ENCODE results near the gene RNF220. TPM values are rescaled to one million over a fixed set of nuclear protein-coding genes. Genes with fewer than 3 reads are reported as not detected.

The RNF220 gene
- total RNA-seq, 1 donor from 2014 or later, result 102 TPM

GRCh38 chr1:44543064-44543744 is 138.1 kb downstream of the RNF220 start:
- intact Hi-C loops (cut with micrococcal nuclease), result no loop called here
- no peaks in the 10 kb centered on the region for H3K36me3 Mint-ChIP-seq (ENCODE audit: low read depth)
- H3K4me3 Mint-ChIP-seq, result no peak overlapping the region
- no peaks in the 10 kb centered on the region for H3K9me3 Mint-ChIP-seq
- H3K27me3 Mint-ChIP-seq, result peaks cover 15% of the 10 kb centered on the region
- H3K27ac Mint-ChIP-seq, result no peak overlapping the region
- DNase-seq, result no peak
- H3K4me1 Mint-ChIP-seq, result no peaks in the 10 kb centered on the region

GRCh38 chr1:44543786-44544185 is 138.7 kb downstream of the RNF220 start:
- no peaks in the 10 kb centered on the region for H3K4me1 Mint-ChIP-seq
- H3K4me3 Mint-ChIP-seq, result no peak overlapping the region
- intact Hi-C loops (cut with micrococcal nuclease), result no loop called here
- DNase-seq, result no peak
- H3K9me3 Mint-ChIP-seq, result no peaks in the 10 kb centered on the region
- no peaks in the 10 kb centered on the region for H3K36me3 Mint-ChIP-seq (ENCODE audit: low read depth)
- H3K27me3 Mint-ChIP-seq, result peaks cover 16% of the 10 kb centered on the region
- H3K27ac Mint-ChIP-seq, result no peak overlapping the region

GRCh38 chr1:44544960-44545359 is 139.9 kb downstream of the RNF220 start:
- Mint-ChIP-seq H3K9me3 (no peaks in the 10 kb centered on the region), H3K27ac (no peak overlapping the region), H3K4me3 (no peak overlapping the region), H3K4me1 (no peaks in the 10 kb centered on the region), H3K27me3 (peaks cover 9% of the 10 kb centered on the region), H3K36me3 (ENCODE audit: low read depth) (no peaks in the 10 kb centered on the region)
- no peak for DNase-seq
- intact Hi-C loops (cut with micrococcal nuclease), result no loop called here

GRCh38 chr1:44545961-44546360 is 140.9 kb downstream of the RNF220 start:
- intact Hi-C loops (cut with micrococcal nuclease), result no loop called here
- H3K27ac Mint-ChIP-seq, result no peak overlapping the region
- no peak for DNase-seq
- H3K27me3 Mint-ChIP-seq, result peaks cover 9% of the 10 kb centered on the region
- H3K4me1 Mint-ChIP-seq, result no peaks in the 10 kb centered on the region
- no peaks in the 10 kb centered on the region for H3K36me3 Mint-ChIP-seq (ENCODE audit: low read depth)
- H3K4me3 Mint-ChIP-seq, result no peak overlapping the region
- H3K9me3 Mint-ChIP-seq, result no peaks in the 10 kb centered on the region

GRCh38 chr1:44546403-44547053 is 141.5 kb downstream of the RNF220 start:
- Mint-ChIP-seq H3K27me3 (peaks cover 9% of the 10 kb centered on the region), H3K4me1 (no peaks in the 10 kb centered on the region), H3K4me3 (no peak overlapping the region), H3K9me3 (no peaks in the 10 kb centered on the region), H3K36me3 (ENCODE audit: low read depth) (no peaks in the 10 kb centered on the region), H3K27ac (no peak overlapping the region)
- intact Hi-C loops (cut with micrococcal nuclease), result no loop called here
- DNase-seq, result no peak

- DNase-seq, result no peak
- no peaks in the 10 kb centered on the region for H3K4me1 Mint-ChIP-seq
- H3K27me3 Mint-ChIP-seq, result peaks cover 9% of the 10 kb centered on the region
- no peaks in the 10 kb centered on the region for H3K9me3 Mint-ChIP-seq
- H3K4me3 Mint-ChIP-seq, result no peak overlapping the region
- intact Hi-C loops (cut with micrococcal nuclease), result no loop called here
- no peaks in the 10 kb centered on the region for H3K36me3 Mint-ChIP-seq (ENCODE audit: low read depth)
- no peak overlapping the region for H3K27ac Mint-ChIP-seq
Measured at GRCh38 chr1:44547361-44547760, 142.3 kb downstream of the RNF220 start.

- Mint-ChIP-seq H3K27me3 (peaks cover 10% of the 10 kb centered on the region), H3K27ac (no peak overlapping the region), H3K9me3 (no peaks in the 10 kb centered on the region), H3K4me1 (no peaks in the 10 kb centered on the region), H3K36me3 (ENCODE audit: low read depth) (no peaks in the 10 kb centered on the region), H3K4me3 (no peak overlapping the region)
- DNase-seq, result no peak
- intact Hi-C loops (cut with micrococcal nuclease), result no loop called here
Measured at GRCh38 chr1:44547837-44548236, 142.8 kb downstream of the RNF220 start.

GRCh38 chr1:44549510-44549909 is 144.5 kb downstream of the RNF220 start:
- no peaks in the 10 kb centered on the region for H3K36me3 Mint-ChIP-seq (ENCODE audit: low read depth)
- no peak overlapping the region for H3K27ac Mint-ChIP-seq
- H3K4me3 Mint-ChIP-seq, result no peak overlapping the region
- H3K4me1 Mint-ChIP-seq, result no peaks in the 10 kb centered on the region
- intact Hi-C loops (cut with micrococcal nuclease), result no loop called here
- no peaks in the 10 kb centered on the region for H3K9me3 Mint-ChIP-seq
- peaks cover 10% of the 10 kb centered on the region for H3K27me3 Mint-ChIP-seq
- no peak for DNase-seq

GRCh38 chr1:44553127-44553758 is 148.2 kb downstream of the RNF220 start:
- H3K9me3 Mint-ChIP-seq, result no peaks in the 10 kb centered on the region
- intact Hi-C loops (cut with micrococcal nuclease), result no loop called here
- H3K27me3 Mint-ChIP-seq, result peaks cover 4% of the 10 kb centered on the region
- H3K36me3 Mint-ChIP-seq (ENCODE audit: low read depth), result no peaks in the 10 kb centered on the region
- H3K27ac Mint-ChIP-seq, result no peak overlapping the region
- H3K4me1 Mint-ChIP-seq, result no peaks in the 10 kb centered on the region
- no peak overlapping the region for H3K4me3 Mint-ChIP-seq
- DNase-seq, result no peak

- Mint-ChIP-seq H3K4me3 (no peak overlapping the region), H3K36me3 (ENCODE audit: low read depth) (no peaks in the 10 kb centered on the region), H3K9me3 (no peaks in the 10 kb centered on the region), H3K27me3 (peaks cover 3% of the 10 kb centered on the region), H3K27ac (no peak overlapping the region), H3K4me1 (no peaks in the 10 kb centered on the region)
- no peak for DNase-seq
- intact Hi-C loops (cut with micrococcal nuclease), result no loop called here
Measured at GRCh38 chr1:44553771-44554170, 148.7 kb downstream of the RNF220 start.

- intact Hi-C loops (cut with micrococcal nuclease), result no loop called here
- no peaks in the 10 kb centered on the region for H3K9me3 Mint-ChIP-seq
- H3K4me1 Mint-ChIP-seq, result no peaks in the 10 kb centered on the region
- DNase-seq, result no peak
- H3K36me3 Mint-ChIP-seq (ENCODE audit: low read depth), result no peaks in the 10 kb centered on the region
- no peak overlapping the region for H3K27ac Mint-ChIP-seq
- H3K4me3 Mint-ChIP-seq, result no peak overlapping the region
- peaks cover 3% of the 10 kb centered on the region for H3K27me3 Mint-ChIP-seq
Measured at GRCh38 chr1:44554706-44555105, 149.7 kb downstream of the RNF220 start.

GRCh38 chr1:44557778-44558177 is 152.7 kb downstream of the RNF220 start:
- peaks cover 2% of the 10 kb centered on the region for H3K27me3 Mint-ChIP-seq
- H3K36me3 Mint-ChIP-seq (ENCODE audit: low read depth), result no peaks in the 10 kb centered on the region
- intact Hi-C loops (cut with micrococcal nuclease), result no loop called here
- no peak overlapping the region for H3K4me3 Mint-ChIP-seq
- no peaks in the 10 kb centered on the region for H3K9me3 Mint-ChIP-seq
- no peak overlapping the region for H3K27ac Mint-ChIP-seq
- DNase-seq, result no peak
- no peaks in the 10 kb centered on the region for H3K4me1 Mint-ChIP-seq

GRCh38 chr1:44558883-44559282 is 153.8 kb downstream of the RNF220 start:
- Mint-ChIP-seq H3K36me3 (ENCODE audit: low read depth) (no peaks in the 10 kb centered on the region), H3K27me3 (peaks cover 2% of the 10 kb centered on the region), H3K9me3 (no peaks in the 10 kb centered on the region), H3K4me3 (no peak overlapping the region), H3K4me1 (no peaks in the 10 kb centered on the region), H3K27ac (no peak overlapping the region)
- no peak for DNase-seq
- intact Hi-C loops (cut with micrococcal nuclease), result no loop called here

- intact Hi-C loops (cut with micrococcal nuclease), result no loop called here
- Mint-ChIP-seq H3K27ac (no peak overlapping the region), H3K4me1 (no peaks in the 10 kb centered on the region), H3K9me3 (no peaks in the 10 kb centered on the region), H3K4me3 (no peak overlapping the region), H3K36me3 (ENCODE audit: low read depth) (no peaks in the 10 kb centered on the region), H3K27me3 (peaks cover 2% of the 10 kb centered on the region)
- no peak for DNase-seq
Measured at GRCh38 chr1:44559330-44559729, 154.3 kb downstream of the RNF220 start.

Measured in activated CD4-positive, alpha-beta T cell treated with anti-CD3 and anti-CD28 coated beads, Interleukin-2, amount 10 ng/mL, durations not matched to agents 24 days and 14 days (primary cell).